H1 (cell line): ENCODE data around the gene NBAS. TPM values are rescaled to one million over a fixed set of nuclear protein-coding genes. Genes with fewer than 3 reads are reported as not detected.

Experiments
- GABPA ChIP-seq: IDR thresholded peaks from 2 replicates; pipeline ENCODE4 v1.6.1; 2011; ENCODE audit warnings: mild to moderate bottlenecking, low read length, moderate library complexity, borderline replicate concordance; ENCODE audit not compliant: insufficient read depth
- NANOG ChIP-seq: IDR thresholded peaks from 2 replicates; pipeline ENCODE4 v1.6.1; 2011; ENCODE audit warnings: low read length, low read depth, mild to moderate bottlenecking, inconsistent platforms; ENCODE audit not compliant: insufficient read depth, poor library complexity, severe bottlenecking
- PHF8 ChIP-seq: fragments of 200-600 bp; sonication (generic); conservative IDR thresholded peaks from 2 replicates; pipeline ENCODE4 v1.7.1; 2012; ENCODE audit warnings: low read depth, mild to moderate bottlenecking, inconsistent platforms, low read length, moderate library complexity
- TAF7 ChIP-seq: optimal IDR thresholded peaks from 2 replicates; pipeline ENCODE3; 2011; ENCODE audit warnings: low read depth, mild to moderate bottlenecking, inconsistent platforms, low read length, moderate library complexity, borderline replicate concordance
- polyA plus RNA-seq, 7 experiments: library from polyadenylated mRNA; depleted of rRNA in 3 of 7; stranded (reverse) in 5 of 7; unstranded in 2 of 7; fragments of >200 nt in 5 of 7; fragments of 200-250 nt in 2 of 7; gene quantifications; 1 replicate in 5 of 7; 2 replicates in 1 of 7; 4 replicates in 1 of 7; pipeline versions ENCODE4 v1.2.1 to v1.2.3, GENCODE V29; 2011 to 2013; ENCODE audit warnings: missing spikeins in 2 of 7, mixed read lengths in 2 of 7
- total RNA-seq: library from RNA; stranded (reverse); fragmentation: NEBNext Ultra II Directional; extraction: Animal tissue kit (Norgen Biotek cat#: 25700); gene quantifications from 2 replicates; pipeline ENCODE4 v1.2.1, GENCODE V29; 2021

The NBAS gene
- total and polyA plus RNA-seq, 2 of the 8 experiments (the other 6 are each of a cell fraction or from before 2014, with no cell fraction given) = 19.6 to 34.8 TPM

DNA sequence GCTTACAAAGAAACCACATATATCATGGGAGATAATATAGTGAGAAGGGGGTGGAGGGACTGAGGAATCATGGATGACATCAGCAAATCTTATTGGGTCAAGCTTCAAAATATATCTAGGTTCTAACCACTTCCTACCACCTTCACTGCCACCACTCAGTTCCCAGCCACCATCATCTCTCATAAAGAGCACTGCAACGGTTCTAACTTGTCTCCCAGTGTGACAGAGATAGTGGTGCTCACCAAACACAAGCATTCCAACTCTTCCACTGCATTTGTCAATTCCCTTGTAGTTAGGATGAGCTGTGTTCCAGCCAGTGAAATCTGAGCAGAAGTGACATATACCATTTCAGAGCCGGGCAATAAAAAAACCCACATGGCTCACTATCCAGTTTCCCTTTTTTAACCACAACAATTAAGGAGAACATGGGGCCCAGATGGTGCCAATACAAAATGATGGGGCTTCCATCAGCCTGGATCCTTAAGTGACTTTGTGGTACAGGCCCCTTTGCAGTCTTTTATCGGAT lies 318.1 kb downstream of the NBAS start (continued):
- no peak for TF ChIP-seq PHF8
- no peak for TF ChIP-seq NANOG
- no peak for TF ChIP-seq TAF7
- no peak for TF ChIP-seq GABPA
